Activated CD8-positive, alpha-beta memory T cell treated with anti-CD3 and anti-CD28 coated beads for 4 hours (primary cell): ENCODE data around the gene EXD1.
"Not testable (repeated sequence)": the region's sequence is repeated elsewhere in the genome, so short reads cannot be mapped to it uniquely, and the experiment has no call there.

Experiments
- DNase-seq, 2 donors: peaks; one replicate each; pipeline ENCODE4 v3.0.0-alpha.2; 2020; ENCODE audit warnings: low read depth in 2 of 2

The EXD1 gene

DNA sequence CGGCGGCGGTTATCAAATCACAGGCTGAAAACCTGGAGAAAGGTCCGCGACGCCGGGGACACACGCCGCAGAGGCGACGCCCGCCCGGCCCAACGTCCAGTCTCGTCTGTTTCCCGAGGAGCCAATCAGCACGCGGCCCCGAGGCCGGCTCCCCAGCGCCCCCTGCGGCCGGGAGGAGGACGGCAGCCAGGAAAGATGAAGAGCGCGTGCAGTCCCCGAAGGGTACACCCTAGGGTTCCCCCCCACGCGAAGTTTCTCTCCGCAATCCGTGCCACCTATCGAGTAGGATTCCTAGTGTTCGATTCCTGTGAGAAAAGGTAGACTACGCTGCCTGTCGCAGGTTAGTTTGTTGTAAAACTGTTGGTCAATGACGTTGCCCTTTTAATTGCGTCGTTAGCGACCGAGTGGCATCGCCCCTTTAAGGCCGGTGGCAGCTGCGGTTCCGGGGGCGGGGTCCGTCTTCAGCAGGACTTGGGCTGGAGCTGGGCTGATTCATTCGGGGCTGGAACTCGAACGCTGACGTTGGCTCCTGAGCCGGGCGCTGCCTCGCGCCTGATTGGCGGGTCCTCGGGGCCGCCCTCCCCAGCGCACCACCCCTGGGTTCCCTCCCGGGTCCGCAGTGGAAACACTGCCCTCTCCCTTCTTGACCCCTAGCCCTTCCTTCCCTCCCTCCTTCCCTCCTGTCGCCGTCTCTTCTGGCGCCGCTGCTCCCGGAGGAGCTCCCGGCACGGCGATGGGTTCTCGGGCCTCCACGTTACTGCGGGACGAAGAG, at the start of gene EXD1, which contains the start of gene CHP1:
Gene EXD1, minus strand, starts transcription at position 108 of the 772 bp plus-strand sequence. CDS start 4,182 bp downstream, outside the sequence.
Gene CHP1, plus strand, starts transcription at position 619 of the 772 bp plus-strand sequence. Its CDS starts 115 bp downstream, at position 734.
- peak; percentile 90 for DNase-seq

DNA sequence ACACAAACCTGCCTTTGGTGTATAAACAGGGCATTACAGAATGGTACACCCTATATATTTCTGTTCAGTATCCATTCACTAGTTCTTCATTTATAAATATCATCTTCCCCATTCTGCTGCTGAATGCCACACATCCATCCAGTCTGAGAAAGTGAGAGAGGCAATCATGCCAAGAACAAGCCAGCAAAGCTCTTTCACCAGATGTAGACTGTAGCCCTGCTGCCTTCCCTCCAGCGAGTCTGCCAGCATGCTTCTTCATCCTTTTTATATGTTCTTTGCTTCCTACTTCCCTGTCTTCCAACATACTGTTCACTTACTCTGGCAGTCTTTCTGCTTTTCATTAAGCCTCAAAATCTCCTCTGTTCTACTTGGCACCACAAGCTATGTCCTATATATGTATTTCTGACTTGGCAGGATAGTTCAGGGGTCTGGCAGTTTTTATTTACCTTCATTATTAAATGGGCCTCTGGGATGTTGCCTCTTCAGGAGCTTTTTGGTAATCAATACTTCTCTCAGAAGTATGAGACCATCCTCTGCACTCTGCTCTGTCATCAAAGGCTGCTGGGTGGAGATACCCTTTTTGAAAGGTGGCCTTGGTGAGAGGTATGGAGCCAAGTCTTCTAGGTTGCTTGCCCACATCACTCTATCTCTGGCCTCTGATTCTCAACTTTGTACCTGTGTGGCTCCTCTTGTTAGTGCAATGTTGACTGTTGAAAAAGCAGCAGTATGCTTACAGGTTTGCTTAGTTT, 49.2 kb upstream of the EXD1 start:
- no peak for DNase-seq

DNA sequence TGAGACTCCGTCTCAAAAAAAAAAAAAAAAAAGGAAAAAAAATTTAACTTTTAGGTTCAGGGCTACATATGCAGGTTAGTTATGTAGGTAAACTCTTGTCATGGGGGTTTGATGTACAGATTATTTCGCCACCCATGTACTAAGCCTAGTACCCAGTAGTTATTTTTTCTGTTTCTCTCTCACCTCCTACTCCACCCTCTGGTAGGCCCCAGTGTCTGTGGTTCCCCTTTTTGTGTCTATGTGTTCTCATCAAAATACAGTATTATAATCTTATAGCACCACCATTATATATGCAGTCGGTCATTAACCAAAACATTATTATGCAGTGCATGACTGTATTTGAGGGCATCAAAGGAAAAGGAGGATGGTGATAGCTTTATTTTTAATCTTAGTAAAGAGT, 47.8 kb upstream of the EXD1 start:
- DNase-seq: no peak

DNA sequence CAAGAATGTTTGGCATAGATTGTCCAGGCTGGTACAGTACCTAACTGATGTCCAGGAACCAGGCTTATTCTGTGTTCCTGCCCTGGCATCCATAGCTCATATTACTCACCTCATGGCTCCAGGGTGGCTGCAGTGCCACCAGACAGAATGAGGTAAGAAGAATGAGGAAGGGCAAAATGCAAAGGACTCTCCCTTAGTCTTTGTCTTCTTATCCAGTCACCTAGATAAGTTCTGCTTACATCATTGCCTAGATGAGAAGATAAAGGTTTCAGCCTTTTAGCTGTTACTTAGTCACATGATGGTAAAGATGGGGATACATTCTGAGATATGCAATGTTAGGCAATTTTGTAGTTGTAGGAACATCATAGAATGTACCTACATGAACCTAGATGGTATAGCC, 46.3 kb upstream of the EXD1 start:
- no peak for DNase-seq

- no peak for DNase-seq
Observed at GRCh38 chr15:41269887-41270286, 39.3 kb upstream of the EXD1 start.

DNA sequence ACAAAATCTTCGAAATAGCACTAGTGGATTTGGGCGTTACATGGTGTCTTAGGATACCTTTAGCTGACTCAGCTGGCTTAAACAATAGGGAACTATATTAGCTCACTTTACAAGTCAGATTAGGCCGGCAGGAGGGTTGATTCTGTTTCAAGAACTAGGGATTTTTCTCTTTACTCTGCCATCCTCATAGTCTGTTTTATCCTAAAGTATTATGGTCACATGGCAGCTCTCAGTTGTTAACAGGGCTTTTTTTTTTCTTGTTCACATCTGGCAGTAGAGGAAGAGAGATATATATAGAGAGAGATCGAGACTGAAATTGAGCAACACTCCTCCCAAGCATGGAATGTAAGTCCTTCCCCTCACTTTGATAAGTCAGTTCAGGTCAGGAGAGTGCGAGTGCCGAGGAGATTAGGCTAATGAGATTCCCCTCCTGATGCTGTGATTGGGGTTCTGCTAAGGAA, 33.4 kb upstream of the EXD1 start:
- DNase-seq: no peak

DNA sequence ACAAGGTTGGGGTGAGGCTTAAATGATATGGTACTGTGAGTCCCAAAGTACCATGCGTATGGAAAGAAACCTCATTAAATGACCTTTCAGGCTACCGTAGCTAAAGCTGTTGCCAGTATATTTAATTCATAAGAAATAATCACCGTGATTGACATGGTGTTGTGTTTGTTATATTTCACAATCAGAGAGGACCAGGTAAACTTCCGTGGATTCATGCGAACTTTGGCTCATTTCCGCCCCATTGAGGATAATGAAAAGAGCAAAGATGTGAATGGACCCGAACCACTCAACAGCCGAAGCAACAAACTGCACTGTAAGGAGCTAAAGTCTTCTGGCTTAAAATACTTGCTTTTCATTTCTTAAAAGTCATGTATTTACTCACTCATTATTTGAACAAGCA, 32.0 kb upstream of the EXD1 start:
- no peak for DNase-seq

DNA sequence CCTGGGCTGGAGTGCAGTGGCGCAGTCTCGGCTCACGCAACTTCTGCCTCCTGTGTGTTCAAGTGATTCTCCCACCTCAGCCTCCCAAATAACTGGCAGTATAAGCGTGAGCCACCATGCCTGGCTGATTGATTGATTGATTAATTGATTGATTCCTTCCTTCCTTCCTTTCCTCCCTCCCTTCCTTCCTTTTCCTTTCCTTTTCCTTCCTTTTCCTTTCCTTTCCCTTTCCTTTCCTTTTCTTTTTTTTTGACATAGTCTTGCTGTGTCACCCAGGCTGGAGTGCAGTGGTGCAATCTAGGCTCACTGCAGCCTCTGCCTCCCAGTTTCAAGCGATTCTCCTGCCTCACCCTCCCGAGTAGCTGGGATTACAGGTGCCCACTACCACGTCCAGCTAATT, 30.4 kb upstream of the EXD1 start:
- DNase-seq: not testable (repeated sequence)

GRCh38 chr15:41259546-41260189, 29.1 kb upstream of the EXD1 start:
- DNase-seq: no peak

DNA sequence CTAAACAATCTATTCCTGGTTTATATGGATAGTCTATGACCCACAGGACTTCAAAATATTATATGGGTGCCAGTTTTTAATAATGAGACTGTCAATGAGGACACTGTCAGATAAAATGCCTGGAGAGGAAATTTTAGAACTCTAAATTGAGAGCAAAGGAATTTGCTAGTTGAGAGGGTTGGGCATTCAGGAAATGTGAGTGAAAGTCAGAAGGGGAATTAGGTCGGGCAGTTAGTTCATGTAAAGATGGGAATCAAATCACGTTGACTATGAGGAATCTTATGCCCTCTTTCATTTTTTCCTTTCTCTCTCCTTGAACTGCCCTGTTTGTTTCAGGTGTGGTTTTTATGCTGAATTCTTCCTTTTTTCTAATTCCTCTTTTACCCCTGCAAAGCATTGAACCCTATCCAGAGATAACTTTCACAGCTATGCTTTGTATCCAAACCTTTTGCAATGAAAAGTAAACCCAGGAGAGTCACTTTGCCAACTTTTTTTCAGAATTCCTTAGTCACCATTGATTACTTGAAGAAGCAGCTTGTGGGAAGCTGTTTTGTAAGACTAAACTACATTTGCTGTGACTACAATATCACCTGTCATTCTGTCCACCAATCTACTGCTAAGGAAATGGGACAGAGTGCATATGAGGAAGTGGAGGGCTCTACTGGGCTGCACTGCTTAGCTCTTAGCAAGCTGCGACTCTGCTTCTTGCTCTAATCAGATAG, 28.4 kb upstream of the EXD1 start:
- no peak for DNase-seq

DNA sequence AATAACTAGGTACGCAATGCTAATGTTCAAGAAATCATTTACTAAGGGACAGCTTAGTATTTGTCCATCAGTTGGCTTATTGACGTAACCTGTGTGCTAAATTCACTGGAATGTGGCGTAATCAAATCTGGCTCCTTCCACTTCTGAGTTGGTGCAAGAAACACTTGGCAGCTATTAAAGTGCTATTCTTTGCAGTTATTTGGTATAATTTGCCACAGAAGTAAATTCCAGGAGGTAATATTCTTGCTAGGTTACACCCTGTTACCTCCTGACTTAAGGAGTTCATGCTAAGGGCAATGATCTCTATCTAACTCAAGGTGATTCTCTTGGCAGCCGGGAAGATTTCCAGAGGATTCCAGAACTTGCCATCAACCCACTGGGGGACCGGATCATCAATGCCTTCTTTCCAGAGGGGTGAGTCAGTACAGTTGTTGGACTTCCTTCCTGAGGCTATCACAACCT, 26.1 kb upstream of the EXD1 start:
- DNase-seq: no peak

GRCh38 chr15:41256103-41256502, 25.5 kb upstream of the EXD1 start:
- no peak for DNase-seq

DNA sequence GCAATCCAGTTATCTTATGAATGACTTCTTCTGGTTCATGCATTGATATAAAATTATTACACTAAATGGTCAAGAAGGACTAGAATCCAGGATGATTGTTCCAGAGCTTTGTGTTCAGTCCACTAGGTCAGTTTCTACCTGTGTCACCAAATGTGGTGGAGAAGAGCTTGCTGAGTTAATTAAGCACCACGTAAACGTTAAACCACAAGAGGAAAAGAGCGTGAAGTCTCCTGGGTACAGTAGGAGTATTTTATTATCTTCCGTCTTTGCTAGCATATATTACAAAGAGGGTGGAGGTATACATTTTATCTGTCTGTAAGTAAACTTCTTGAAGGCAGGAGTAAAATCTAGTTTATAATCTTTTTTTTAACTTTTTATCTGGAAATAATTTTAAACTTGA, 24.0 kb upstream of the EXD1 start:
- DNase-seq: no peak

DNA sequence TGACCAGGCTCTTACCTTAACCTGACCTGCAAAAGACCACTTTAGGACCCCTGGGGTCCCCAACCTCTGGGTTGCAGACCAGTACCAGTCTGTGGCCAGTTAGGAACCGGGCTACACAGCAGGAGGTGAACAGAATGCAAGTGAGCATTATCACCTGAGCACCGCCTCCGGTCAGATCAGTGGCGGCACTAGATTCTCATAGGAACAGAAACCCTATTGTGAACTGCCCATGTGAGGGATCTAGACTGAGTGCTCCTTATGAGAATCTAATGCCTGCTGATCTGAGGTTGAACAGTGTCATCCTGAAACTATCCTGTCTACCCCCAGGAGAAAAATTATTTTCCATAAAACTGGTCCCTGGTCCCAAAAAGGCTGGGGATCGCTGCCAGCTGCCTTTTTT, 20.9 kb upstream of the EXD1 start:
- DNase-seq: no peak

GRCh38 chr15:41250745-41251144, 20.2 kb upstream of the EXD1 start:
- DNase-seq: not testable (repeated sequence)

- no peak for DNase-seq
Observed at GRCh38 chr15:41241221-41241964, 10.8 kb upstream of the EXD1 start.

GRCh38 chr15:41238100-41238499, 7.5 kb upstream of the EXD1 start:
- no peak for DNase-seq

- DNase-seq: no peak
Observed at GRCh38 chr15:41235929-41236328, 5.4 kb upstream of the EXD1 start.

GRCh38 chr15:41235228-41235627, 4.7 kb upstream of the EXD1 start:
- DNase-seq: not testable (repeated sequence)

DNA sequence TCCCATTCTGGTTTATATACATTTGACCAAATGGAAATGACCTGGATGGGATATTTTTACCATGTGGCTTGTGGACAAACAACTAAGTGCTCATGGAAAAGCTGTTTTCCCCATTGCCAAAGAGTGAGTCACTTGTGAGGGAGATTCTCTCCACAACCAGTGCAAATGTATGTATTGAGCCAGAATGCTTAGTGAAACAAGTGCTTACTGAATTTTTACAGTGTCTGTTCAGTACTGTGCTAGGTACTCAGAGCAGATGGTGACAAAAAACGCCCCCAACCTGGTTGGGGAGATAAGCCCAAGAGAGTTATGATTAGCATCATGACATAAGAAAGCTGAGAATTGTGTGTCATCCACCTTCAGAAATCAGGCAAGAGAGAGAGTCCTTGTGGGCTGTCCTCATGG, 2.8 kb upstream of the EXD1 start:
- DNase-seq: no peak
